Thyroid gland (tissue), 4 donors: ENCODE measurements around the gene GARNL3. TPM values are rescaled to one million over a fixed set of nuclear protein-coding genes. Genes with fewer than 3 reads are reported as not detected.

Experiments used
- DNase-seq, 2 donors: peaks; one replicate each; pipeline ENCODE4 v3.0.0-alpha.2; 2019
- H3K27ac ChIP-seq, 3 donors: fragments of 200-600 bp; sonication (generic); 1 replicate in 2 of 3; 2 replicates in 1 of 3; pipeline ENCODE4 v1.5.1; 2016 to 2019; ENCODE audit warnings: mild to moderate bottlenecking in 1 of 3, moderate library complexity in 1 of 3
- H3K27me3 ChIP-seq: fragments of 200-600 bp; sonication (generic); one replicate; pipeline ENCODE4 v1.5.1; 2019
- H3K36me3 ChIP-seq, 2 donors: fragments of 200-600 bp; sonication (generic); one replicate each; pipeline ENCODE4 v1.5.1; 2016 to 2019
- H3K4me1 ChIP-seq, 2 donors: fragments of 200-600 bp; sonication (generic); one replicate each; pipeline ENCODE4 v1.5.1; 2017 to 2019
- H3K4me3 ChIP-seq, 3 donors: fragments of 200-600 bp; sonication (generic); replicated peaks in 1 of 3; 1 replicate in 2 of 3; 2 replicates in 1 of 3; pipeline ENCODE4 v1.5.1; 2016; ENCODE audit warnings: mild to moderate bottlenecking in 1 of 3
- H3K9me3 ChIP-seq: fragments of 200-600 bp; sonication (generic); one replicate; pipeline ENCODE4 v1.5.1; 2017
- CTCF ChIP-seq, 6 experiments: fragments of 200-600 bp in 3 of 6; fragments of 450-650 bp in 3 of 6; sonication (generic) in 3 of 6; IDR thresholded peaks; one replicate each; pipeline ENCODE4 v1.5.1; 2016 to 2019; ENCODE audit warnings: antibody characterized with exemption in 6 of 6, mild to moderate bottlenecking in 2 of 6, inconsistent platforms in 1 of 6, moderate library complexity in 1 of 6
- POLR2A ChIP-seq, 2 donors: fragments of 450-650 bp; IDR thresholded peaks; one replicate each; pipeline ENCODE4 v1.6.1; 2017; ENCODE audit warnings: antibody characterized with exemption in 2 of 2, mild to moderate bottlenecking in 2 of 2, moderate library complexity in 1 of 2
- WGBS, 2 donors: methylation state at CpG; one replicate each; pipeline ENCODE4 v1.1.5; 2017; 5-methylcytosine and 5-hydroxymethylcytosine counted together
- intact Hi-C: fragments of 100-400 bp; cut with DNase I; formaldehyde crosslinking; loops from one replicate; pipeline ENCODE4 v1.15.1; 2023
- total RNA-seq, 4 donors: library from RNA; depleted of rRNA; stranded (reverse); fragments of >200 nt; gene quantifications; one replicate each; pipeline ENCODE4 v1.2.3, GENCODE V29; 2016

The GARNL3 gene
- total RNA-seq, 4 donors from 2014 or later = 14.6 to 49.1 (median 20.1) TPM

- DNase-seq = no peak
- no peaks in the 10 kb centered on the region for H3K9me3 ChIP-seq
- intact Hi-C loops = no loop called here
- H3K27ac ChIP-seq = no peak overlapping the region
- TF ChIP-seq CTCF (IDR thresholded peaks at IDR 0.05) = no peak
- TF ChIP-seq POLR2A (IDR thresholded peaks at IDR 0.05) = no peak
- no peak overlapping the region for H3K4me3 ChIP-seq
- peaks cover 7 to 8% of the 10 kb centered on the region in 2 donors for H3K4me1 ChIP-seq
- H3K36me3 ChIP-seq = no peaks in the 10 kb centered on the region
- H3K27me3 ChIP-seq = no peaks in the 10 kb centered on the region
These were observed 18.0 kb downstream of the GARNL3 start for GRCh38 chr9:127282611-127283010.

- TF ChIP-seq CTCF (IDR thresholded peaks at IDR 0.05) (no peak), POLR2A (IDR thresholded peaks at IDR 0.05) (no peak)
- H3K9me3 ChIP-seq = no peaks in the 10 kb centered on the region
- intact Hi-C loops = no loop called here
- H3K36me3 ChIP-seq = no peaks in the 10 kb centered on the region
- H3K4me1 ChIP-seq = peaks cover 7 to 8% of the 10 kb centered on the region in 2 donors
- 91 to 97% methylated on average over 3 of the region's 3 CpGs for WGBS, 2 donors
- no peaks in the 10 kb centered on the region for H3K27me3 ChIP-seq
- H3K4me3 ChIP-seq = no peak overlapping the region
- H3K27ac ChIP-seq = no peak overlapping the region
- DNase-seq = no peak
These were observed 18.6 kb downstream of the GARNL3 start for GRCh38 chr9:127283135-127283534.

DNA sequence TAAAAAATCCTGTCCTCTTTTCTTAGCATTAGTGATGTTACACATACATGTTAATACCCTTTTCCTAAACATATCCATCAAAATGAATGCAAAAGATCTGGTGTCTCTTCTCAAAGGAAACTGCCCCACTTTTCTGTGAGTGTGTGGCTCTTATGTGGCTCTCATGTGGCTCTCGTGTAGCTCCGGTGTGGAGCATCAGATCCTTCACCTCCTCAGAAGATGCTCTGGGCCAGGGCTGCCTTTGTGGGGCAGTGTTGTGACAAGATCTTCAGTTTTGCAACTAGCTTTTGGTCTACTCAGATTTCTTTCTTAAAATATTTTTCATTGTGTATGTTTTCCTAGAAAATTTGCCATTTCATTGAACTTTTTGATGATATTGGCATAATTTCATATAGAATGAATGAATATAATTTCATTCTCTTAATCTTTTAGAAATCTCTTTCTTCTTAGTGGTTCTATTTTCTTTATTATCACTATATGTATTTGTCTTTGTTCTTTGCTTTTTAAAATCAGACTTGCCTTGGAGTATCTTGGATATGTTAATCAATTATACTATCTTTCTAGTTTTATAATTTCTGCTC, 19.4 kb downstream of the GARNL3 start:
- 16 to 37% methylated on average over 2 of the region's 2 CpGs for WGBS, 2 donors
- Histone ChIP-seq H3K4me3 (no peak overlapping the region), H3K27ac (no peak overlapping the region), H3K36me3 (no peaks in the 10 kb centered on the region), H3K9me3 (no peaks in the 10 kb centered on the region), H3K4me1 (peaks cover 7 to 8% of the 10 kb centered on the region in 2 donors), H3K27me3 (no peaks in the 10 kb centered on the region)
- peak; percentile 19 to 33 for DNase-seq
- intact Hi-C loops = no loop called here
- TF ChIP-seq POLR2A (IDR thresholded peaks at IDR 0.05) (no peak), CTCF (IDR thresholded peaks at IDR 0.05) (peak in 1 of 6 experiments; percentile 27)

DNA sequence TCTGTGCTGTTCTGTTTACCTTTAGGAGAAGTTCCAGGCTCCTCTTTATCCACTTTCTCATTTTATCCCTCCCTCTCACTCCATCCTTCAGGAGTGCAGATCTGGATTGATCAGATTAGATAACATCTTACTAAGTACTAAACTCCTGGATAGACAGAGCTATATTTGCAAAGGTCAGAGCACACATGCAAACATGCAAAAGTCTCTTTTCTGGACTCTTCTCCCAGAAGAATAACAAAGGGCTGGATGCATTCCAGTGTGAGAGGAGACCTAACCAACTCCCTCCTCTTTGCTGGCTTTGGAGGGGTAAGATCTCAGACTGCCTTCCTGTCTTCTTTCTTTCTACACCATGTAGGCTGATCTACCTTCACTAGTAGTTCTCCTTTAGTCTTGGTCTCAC, 21.4 kb downstream of the GARNL3 start:
- no peak overlapping the region for H3K27ac ChIP-seq
- H3K36me3 ChIP-seq = no peaks in the 10 kb centered on the region
- TF ChIP-seq POLR2A (IDR thresholded peaks at IDR 0.05) = no peak
- TF ChIP-seq CTCF (IDR thresholded peaks at IDR 0.05) = no peak
- H3K4me3 ChIP-seq = no peak overlapping the region
- no peaks in the 10 kb centered on the region for H3K27me3 ChIP-seq
- H3K4me1 ChIP-seq = peaks cover 8 to 11% of the 10 kb centered on the region in 2 donors
- no peaks in the 10 kb centered on the region for H3K9me3 ChIP-seq
- intact Hi-C loops = no loop called here
- no peak for DNase-seq

- Histone ChIP-seq H3K9me3 (no peaks in the 10 kb centered on the region), H3K27me3 (no peaks in the 10 kb centered on the region), H3K36me3 (no peaks in the 10 kb centered on the region), H3K4me3 (no peak overlapping the region), H3K4me1 (peaks cover 8% of the 10 kb centered on the region in 2 donors), H3K27ac (no peak overlapping the region)
- TF ChIP-seq CTCF (IDR thresholded peaks at IDR 0.05) = no peak
- TF ChIP-seq POLR2A (IDR thresholded peaks at IDR 0.05) = no peak
- no peak for DNase-seq
- 85 to 91% methylated on average over 3 of the region's 3 CpGs for WGBS, 2 donors
- intact Hi-C loops = no loop called here
These were observed 26.0 kb downstream of the GARNL3 start for GRCh38 chr9:127290561-127291065.
